GM23338 (cell line): ENCODE data around the gene PPFIA4.

ENCODE experiments used
- CREB1 ChIP-seq: fragments of 250-450 bp; sonication (Bioruptor Pico); IDR thresholded peaks from 2 replicates; pipeline ENCODE4 v1.5.0; 2020; ENCODE audit warnings: low read depth, mild to moderate bottlenecking, moderate library complexity
- CTCF ChIP-seq, 2 experiments: fragments of 200-600 bp in 1 of 2; sonication (generic) in 1 of 2; conservative IDR thresholded peaks; 2 replicates each; pipeline versions ENCODE4 v1.5.1 to v1.6.1; 2016 to 2017; ENCODE audit warnings: antibody characterized with exemption in 2 of 2, low read depth in 2 of 2, mild to moderate bottlenecking in 2 of 2, moderate library complexity in 1 of 2
- EZH2 ChIP-seq: fragments of 200-600 bp; sonication (generic); IDR thresholded peaks from one replicate; pipeline ENCODE4 v1.8.0; 2017; ENCODE audit warnings: antibody characterized with exemption, mild to moderate bottlenecking, low read depth; ENCODE audit not compliant: unreplicated experiment
- EZH2phosphoT487 ChIP-seq: fragments of 200-600 bp; sonication (generic); IDR thresholded peaks from one replicate; pipeline ENCODE4 v1.8.1; 2018; ENCODE audit warnings: antibody characterized with exemption; ENCODE audit not compliant: unreplicated experiment
- JUNB ChIP-seq: IDR thresholded peaks from one replicate; pipeline ENCODE4 v1.6.1; 2016; ENCODE audit warnings: antibody characterized with exemption; ENCODE audit not compliant: unreplicated experiment
- POLR2AphosphoS5 ChIP-seq: IDR thresholded peaks from 2 replicates; pipeline ENCODE4 v1.6.1; 2016; ENCODE audit warnings: antibody characterized with exemption, low read depth
- STAT1 ChIP-seq: IDR thresholded peaks from one replicate; pipeline ENCODE4 v1.6.1; 2016; ENCODE audit warnings: antibody characterized with exemption; ENCODE audit not compliant: unreplicated experiment
- ZNF331 ChIP-seq: fragments of 250-450 bp; sonication (Bioruptor Pico); IDR thresholded peaks from 2 replicates; pipeline ENCODE4 v1.5.0; 2020; ENCODE audit warnings: low read depth, mild to moderate bottlenecking, moderate library complexity

GRCh38 chr1:203117611-203118575 is 91.6 kb downstream of the PPFIA4 start:
- peak; percentile 76 to 98 for TF ChIP-seq CTCF (conservative IDR thresholded peaks at IDR 0.05; ENCODE audit: low read depth in 2 of 2)
- TF ChIP-seq ZNF331 (CRISPR knock-in tag): no peak
- TF ChIP-seq STAT1: no peak
- TF ChIP-seq CREB1 (CRISPR knock-in tag): no peak
- TF ChIP-seq POLR2AphosphoS5: no peak
- no peak for TF ChIP-seq EZH2
- TF ChIP-seq EZH2phosphoT487: no peak
- no peak for TF ChIP-seq JUNB
